ENCODE measurements around the gene SPTB. TPM values are rescaled to one million over a fixed set of nuclear protein-coding genes. Genes with fewer than 3 reads are reported as not detected.

Gene SPTB
- total RNA-seq, 1 donor from 2014 or later, result under 0.01 TPM

DNA sequence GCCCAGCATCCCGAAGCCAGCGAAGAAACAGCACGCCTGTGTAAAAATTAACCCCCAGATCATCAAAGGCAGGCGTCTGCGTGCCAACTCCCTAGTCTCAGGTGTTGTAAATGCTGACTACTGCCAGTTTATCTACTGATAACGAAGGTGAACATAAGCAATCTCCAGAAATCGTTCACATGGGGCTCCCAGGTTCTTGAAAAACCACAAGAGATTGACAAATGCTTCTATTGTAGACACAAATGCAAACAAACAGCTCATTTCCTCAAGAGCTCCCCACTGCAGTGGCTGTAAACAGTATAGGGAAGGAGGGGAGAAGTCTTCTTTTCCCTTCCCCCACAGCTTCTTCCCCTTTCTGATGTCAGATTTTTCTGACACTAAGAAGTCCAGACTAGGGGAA, 180.8 kb downstream of the SPTB start:
- DNase-seq (ENCODE audit: low read depth, low spot score), result no peak

DNA sequence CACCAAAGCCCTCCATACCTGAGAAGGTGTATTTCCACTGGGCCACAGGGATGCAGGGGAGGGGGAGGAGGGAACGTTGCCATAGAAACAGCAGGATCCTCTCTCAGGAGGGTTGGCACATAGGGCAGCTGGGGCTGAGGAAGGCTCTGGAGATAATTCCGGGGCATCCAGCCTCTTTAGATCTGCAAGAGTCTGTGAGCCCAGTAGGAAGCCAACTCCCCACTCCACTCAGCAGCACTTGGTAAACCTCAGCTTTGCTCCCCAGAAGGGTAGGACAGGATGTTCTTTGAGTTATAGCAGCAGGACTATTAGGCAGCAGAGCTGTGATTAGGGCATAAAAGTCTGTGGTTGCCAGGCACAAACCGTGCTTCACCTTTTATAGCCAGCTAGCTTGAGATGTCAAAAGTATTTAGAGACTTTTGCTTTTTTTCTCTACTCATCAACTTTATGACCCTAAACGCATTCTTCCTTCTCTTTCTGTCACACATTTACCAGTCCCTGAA, 183.3 kb downstream of the SPTB start:
- no peak for DNase-seq (ENCODE audit: low read depth, low spot score)

Other genes with a start within 250 kb of the SPTB start
- 2.5 and 6.1 TPM in 2 replicates for gene PLEKHG3, start 175.5 kb downstream of the SPTB start, total RNA-seq
- gene CHURC1, start 34.5 kb upstream of the SPTB start, total RNA-seq, result 28.2 and 48.9 TPM in 2 replicates
- gene GPX2, start 62.8 kb upstream of the SPTB start, total RNA-seq, result not detected in 2 replicates
- gene RAB15, start 92.4 kb upstream of the SPTB start, total RNA-seq, result 14.3 and 17.2 TPM in 2 replicates
- 9.2 and 12.1 TPM in 2 replicates for gene FNTB, start 107.0 kb upstream of the SPTB start, total RNA-seq
- gene MAX, start 222.6 kb upstream of the SPTB start, total RNA-seq, result 50.4 and 55.4 TPM in 2 replicates